ENCODE measurements around the gene THEMIS2.

GRCh38 chr1:27862671-27863537 is 9.4 kb upstream of the THEMIS2 start:
- TF ChIP-seq CTCF (IDR thresholded peaks at IDR 0.05; ENCODE audit: borderline replicate concordance, extremely low read depth, low read length, poor library complexity, severe bottlenecking), result no peak
- no peak for TF ChIP-seq EZH2 (IDR thresholded peaks at IDR 0.05; ENCODE audit: borderline replicate concordance, low read depth, low read length, severe bottlenecking)

Measured in DND-41 (cell line).